ENCODE measurements around the gene ACAA1. TPM values are rescaled to one million over a fixed set of nuclear protein-coding genes. Genes with fewer than 3 reads are reported as not detected.
A peak's percentile ranks its signal among the peaks of the same experiment; 100 is the strongest.
"Not testable (repeated sequence)": the region's sequence is repeated elsewhere in the genome, so short reads cannot be mapped to it uniquely, and the experiment has no call there.

ACAA1 gene
- total and polyA plus RNA-seq, 9 donors: 11.7 to 35.8 (median 33.5) TPM

- 12% methylated on average over 11 of the region's 22 CpGs for WGBS (ENCODE audit: insufficient coverage)
- Histone ChIP-seq H3K27ac (ENCODE audit: low read length) (peak overlapping the region; percentile 99), H3K4me3 (ENCODE audit: low read length) (peak overlapping the region; percentile 91), H3K9me3 (replicated peaks; ENCODE audit: control insufficient read depth, low read depth, low read length) (no peaks in the 10 kb centered on the region), H3K27me3 (ENCODE audit: control insufficient read depth, insufficient read depth, low read length) (no peaks in the 10 kb centered on the region), H3K4me1 (ENCODE audit: control insufficient read depth, insufficient read depth, low read length) (peaks cover 31% of the 10 kb centered on the region), H3K36me3 (ENCODE audit: control insufficient read depth, insufficient read depth, low read length) (peaks cover 47% of the 10 kb centered on the region)
- DNase-seq: peak; percentile 96
Observed at GRCh38 chr3:38137615-38138348, 855 bp upstream of the ACAA1 start.

- 0% methylated on average over 18 of the region's 20 CpGs for WGBS (ENCODE audit: insufficient coverage)
- peak; percentile 48 for DNase-seq
- peak overlapping the region; percentile 64 for H3K4me3 ChIP-seq (ENCODE audit: low read length)
- peak overlapping the region; percentile 82 for H3K27ac ChIP-seq (ENCODE audit: low read length)
- H3K36me3 ChIP-seq (ENCODE audit: control insufficient read depth, insufficient read depth, low read length): peaks cover 49% of the 10 kb centered on the region
- H3K4me1 ChIP-seq (ENCODE audit: control insufficient read depth, insufficient read depth, low read length): peaks cover 31% of the 10 kb centered on the region
- H3K9me3 ChIP-seq (replicated peaks; ENCODE audit: control insufficient read depth, low read depth, low read length): no peaks in the 10 kb centered on the region
- no peaks in the 10 kb centered on the region for H3K27me3 ChIP-seq (ENCODE audit: control insufficient read depth, insufficient read depth, low read length)
Observed at GRCh38 chr3:38136393-38136776, 542 bp downstream of the ACAA1 start.

DNA sequence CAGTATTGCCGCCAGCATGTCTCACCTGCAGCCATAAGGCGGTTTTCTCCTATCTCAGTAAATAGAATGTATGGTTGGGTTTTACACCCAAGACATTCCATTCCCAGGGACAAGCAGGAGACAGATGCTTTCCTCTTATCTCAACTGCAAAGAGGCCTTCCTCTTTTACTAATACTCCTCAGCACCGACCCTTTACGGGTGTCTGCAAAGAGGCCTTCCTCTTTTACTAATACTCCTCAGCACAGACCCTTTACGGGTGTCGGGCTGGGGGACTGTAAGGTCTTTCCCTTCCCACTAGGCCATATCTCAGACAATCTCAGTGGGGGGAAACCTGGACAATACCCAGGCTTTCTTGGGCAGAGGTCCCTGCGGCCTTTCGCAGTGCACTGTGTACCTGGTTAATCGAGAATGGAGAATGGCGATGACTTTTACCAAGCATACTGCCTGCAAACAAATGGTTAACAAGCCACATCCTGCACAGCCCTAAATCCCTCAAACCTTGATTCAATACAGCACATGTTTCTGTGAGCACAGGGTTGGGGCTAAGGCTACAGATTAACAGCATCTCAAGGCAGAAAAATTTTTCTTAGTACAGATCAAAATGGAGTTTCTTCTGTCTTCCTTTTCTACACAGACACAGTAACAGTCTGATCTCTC is 1.2 kb downstream of the ACAA1 start:
- 33% methylated on average over 5 of the region's 10 CpGs for WGBS (ENCODE audit: insufficient coverage)
- not testable (repeated sequence) for DNase-seq; H3K27me3 ChIP-seq (ENCODE audit: control insufficient read depth, insufficient read depth, low read length); H3K9me3 ChIP-seq (replicated peaks; ENCODE audit: control insufficient read depth, low read depth, low read length)
- Histone ChIP-seq H3K4me1 (ENCODE audit: control insufficient read depth, insufficient read depth, low read length) (peaks cover 36% of the 10 kb centered on the region), H3K27ac (ENCODE audit: low read length) (peak overlapping the region; percentile 82), H3K4me3 (ENCODE audit: low read length) (peak overlapping the region; percentile 64), H3K36me3 (ENCODE audit: control insufficient read depth, insufficient read depth, low read length) (peaks cover 49% of the 10 kb centered on the region)

- H3K4me1 ChIP-seq (ENCODE audit: control insufficient read depth, insufficient read depth, low read length): peaks cover 31% of the 10 kb centered on the region
- 94% methylated on average over 5 of the region's 10 CpGs for WGBS (ENCODE audit: insufficient coverage)
- H3K27me3 ChIP-seq (ENCODE audit: control insufficient read depth, insufficient read depth, low read length); DNase-seq; H3K4me3 ChIP-seq (ENCODE audit: low read length); H3K9me3 ChIP-seq (replicated peaks; ENCODE audit: control insufficient read depth, low read depth, low read length); H3K27ac ChIP-seq (ENCODE audit: low read length): not testable (repeated sequence)
- H3K36me3 ChIP-seq (ENCODE audit: control insufficient read depth, insufficient read depth, low read length): peaks cover 50% of the 10 kb centered on the region
Observed at GRCh38 chr3:38134517-38135143, 2.3 kb downstream of the ACAA1 start.

DNA sequence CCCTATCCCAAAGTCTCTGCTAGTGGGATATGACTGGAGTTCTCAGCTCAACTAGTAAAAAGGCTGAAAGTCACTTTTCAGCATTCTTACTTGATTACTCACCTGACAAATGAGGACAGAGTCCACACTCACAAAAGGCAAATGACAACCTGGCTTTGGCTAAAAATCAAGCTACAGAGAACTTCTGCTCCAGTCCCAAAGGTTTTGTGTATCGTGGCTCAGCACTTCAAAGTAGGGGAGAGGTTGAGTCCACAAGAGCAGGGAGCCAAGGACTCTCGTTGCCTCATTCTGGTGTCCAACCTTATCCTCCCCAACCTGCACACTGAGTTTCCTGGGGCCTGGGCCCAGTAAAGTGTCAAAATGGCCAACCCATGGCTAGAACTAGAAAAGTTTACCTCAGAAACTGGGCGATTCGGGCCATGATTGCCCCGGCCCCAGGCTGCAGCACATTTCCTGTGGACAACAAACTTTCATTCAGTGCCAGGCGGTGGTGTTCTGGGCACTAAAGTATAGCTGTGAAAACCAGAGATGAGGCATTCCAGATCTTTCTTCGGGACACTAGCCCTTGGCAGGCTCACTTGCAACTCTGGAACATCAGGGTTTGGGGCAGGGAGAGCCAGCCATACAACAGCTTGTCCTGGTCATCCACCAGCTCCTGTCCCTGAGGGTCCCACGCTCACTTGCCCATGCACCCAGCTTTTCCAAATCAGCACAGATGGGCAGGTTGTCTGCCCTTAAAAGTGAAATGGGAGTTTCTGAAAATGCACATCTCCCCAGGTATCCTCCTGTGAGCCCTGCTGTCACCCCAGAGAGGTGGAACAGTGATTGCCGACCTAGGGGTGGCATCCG is 3.1 kb downstream of the ACAA1 start:
- H3K27me3 ChIP-seq (ENCODE audit: control insufficient read depth, insufficient read depth, low read length): no peaks in the 10 kb centered on the region
- peaks cover 58% of the 10 kb centered on the region for H3K36me3 ChIP-seq (ENCODE audit: control insufficient read depth, insufficient read depth, low read length)
- peaks cover 24% of the 10 kb centered on the region for H3K4me1 ChIP-seq (ENCODE audit: control insufficient read depth, insufficient read depth, low read length)
- H3K9me3 ChIP-seq (replicated peaks; ENCODE audit: control insufficient read depth, low read depth, low read length): no peaks in the 10 kb centered on the region
- WGBS (ENCODE audit: insufficient coverage): 93% methylated on average over 8 of the region's 10 CpGs
- no peak for DNase-seq
- H3K27ac ChIP-seq (ENCODE audit: low read length): no peak overlapping the region
- no peak overlapping the region for H3K4me3 ChIP-seq (ENCODE audit: low read length)

DNA sequence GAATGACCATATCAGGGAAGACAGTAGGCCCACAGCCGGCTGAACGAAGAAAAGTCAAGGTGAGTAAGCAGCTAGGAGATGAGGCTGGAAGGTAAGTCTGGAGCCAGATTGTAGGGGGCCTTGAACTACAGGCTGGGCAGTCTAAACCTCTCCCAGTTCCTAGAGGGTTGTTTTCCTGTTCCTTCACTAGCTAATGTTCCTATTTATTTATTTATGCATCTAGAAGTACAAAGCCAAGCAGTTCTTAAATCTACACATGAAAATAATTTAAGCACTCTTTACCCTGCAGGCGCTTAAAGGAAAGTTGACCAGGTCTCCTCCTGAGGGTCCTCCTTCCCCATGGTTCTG is 3.7 kb downstream of the ACAA1 start:
- DNase-seq: no peak
- H3K9me3 ChIP-seq (replicated peaks; ENCODE audit: control insufficient read depth, low read depth, low read length): no peaks in the 10 kb centered on the region
- WGBS (ENCODE audit: insufficient coverage): 100% methylated on average over 3 of the region's 3 CpGs
- H3K27me3 ChIP-seq (ENCODE audit: control insufficient read depth, insufficient read depth, low read length): no peaks in the 10 kb centered on the region
- H3K4me1 ChIP-seq (ENCODE audit: control insufficient read depth, insufficient read depth, low read length): peaks cover 23% of the 10 kb centered on the region
- no peak overlapping the region for H3K4me3 ChIP-seq (ENCODE audit: low read length)
- H3K36me3 ChIP-seq (ENCODE audit: control insufficient read depth, insufficient read depth, low read length): peaks cover 63% of the 10 kb centered on the region
- no peak overlapping the region for H3K27ac ChIP-seq (ENCODE audit: low read length)

- H3K9me3 ChIP-seq (replicated peaks; ENCODE audit: control insufficient read depth, low read depth, low read length): no peaks in the 10 kb centered on the region
- H3K27me3 ChIP-seq (ENCODE audit: control insufficient read depth, insufficient read depth, low read length): no peaks in the 10 kb centered on the region
- H3K36me3 ChIP-seq (ENCODE audit: control insufficient read depth, insufficient read depth, low read length): peaks cover 77% of the 10 kb centered on the region
- H3K4me1 ChIP-seq (ENCODE audit: control insufficient read depth, insufficient read depth, low read length): peaks cover 16% of the 10 kb centered on the region
- DNase-seq: no peak
- 10% methylated on average over 2 of the region's 6 CpGs for WGBS (ENCODE audit: insufficient coverage)
- no peak overlapping the region for H3K27ac ChIP-seq (ENCODE audit: low read length)
- H3K4me3 ChIP-seq (ENCODE audit: low read length): no peak overlapping the region
Observed at GRCh38 chr3:38131621-38132369, 5.1 kb downstream of the ACAA1 start.

GRCh38 chr3:38130631-38131065 is 6.3 kb downstream of the ACAA1 start:
- peaks cover 12% of the 10 kb centered on the region for H3K4me1 ChIP-seq (ENCODE audit: control insufficient read depth, insufficient read depth, low read length)
- 72% methylated on average over 3 of the region's 3 CpGs for WGBS (ENCODE audit: insufficient coverage)
- peak overlapping the region; percentile 13 for H3K27ac ChIP-seq (ENCODE audit: low read length)

GRCh38 chr3:38129058-38129457 is 7.9 kb downstream of the ACAA1 start:
- no peak overlapping the region for H3K27ac ChIP-seq (ENCODE audit: low read length)
- H3K36me3 ChIP-seq (ENCODE audit: control insufficient read depth, insufficient read depth, low read length): peaks cover 89% of the 10 kb centered on the region
- DNase-seq: no peak
- WGBS (ENCODE audit: insufficient coverage): 100% methylated on average over 1 of the region's 5 CpGs
- peaks cover 9% of the 10 kb centered on the region for H3K4me1 ChIP-seq (ENCODE audit: control insufficient read depth, insufficient read depth, low read length)
- no peak overlapping the region for H3K4me3 ChIP-seq (ENCODE audit: low read length)
- H3K9me3 ChIP-seq (replicated peaks; ENCODE audit: control insufficient read depth, low read depth, low read length): no peaks in the 10 kb centered on the region
- no peaks in the 10 kb centered on the region for H3K27me3 ChIP-seq (ENCODE audit: control insufficient read depth, insufficient read depth, low read length)

More at GRCh38 chr3:38130631-38131065, 6.3 kb downstream of the ACAA1 start:
- Histone ChIP-seq H3K36me3 (ENCODE audit: control insufficient read depth, insufficient read depth, low read length) (peaks cover 88% of the 10 kb centered on the region), H3K9me3 (replicated peaks; ENCODE audit: control insufficient read depth, low read depth, low read length) (no peaks in the 10 kb centered on the region), H3K27me3 (ENCODE audit: control insufficient read depth, insufficient read depth, low read length) (no peaks in the 10 kb centered on the region), H3K4me3 (ENCODE audit: low read length) (no peak overlapping the region)
- peak; percentile 36 for DNase-seq
